Measurements from ENCODE around the gene EMILIN1. TPM values are rescaled to one million over a fixed set of nuclear protein-coding genes. Genes with fewer than 3 reads are reported as not detected.

The EMILIN1 gene
- total and polyA plus RNA-seq, 2 experiments from 2014 or later, result 3.2 to 15.4 TPM

- no peak for TF ChIP-seq CTCF (conservative IDR thresholded peaks at IDR 0.05; ENCODE audit: low read depth in 2 of 2)
- TF ChIP-seq CREB1 (CRISPR knock-in tag; IDR thresholded peaks at IDR 0.05; ENCODE audit: low read depth), result no peak
Measured at GRCh38 chr2:27065128-27065527, 13.3 kb upstream of the EMILIN1 start (continued).

GRCh38 chr2:27067385-27067784, 11.0 kb upstream of the EMILIN1 start:
- Mint-ChIP-seq H3K27ac (no peak overlapping the region), H3K4me3 (no peak overlapping the region), H3K36me3 (ENCODE audit: low read depth) (peaks cover 39% of the 10 kb centered on the region), H3K9me3 (no peaks in the 10 kb centered on the region; the same call in 2 of the 3 replicates), H3K4me1 (peaks cover 9% of the 10 kb centered on the region), H3K27me3 (ENCODE audit: insufficient read depth, low read depth, poor library complexity) (peaks cover 14% of the 10 kb centered on the region)
- Histone ChIP-seq H4K20me1 (replicated peaks; ENCODE audit: insufficient read depth) (peaks cover 13% of the 10 kb centered on the region), H3K4me2 (no peak overlapping the region), H3F3A (replicated peaks; ENCODE audit: low read depth) (peaks cover 20% of the 10 kb centered on the region; the same call in 1 of the 2 replicates), H3K79me2 (replicated peaks; ENCODE audit: insufficient read depth) (peaks cover 19% of the 10 kb centered on the region), H3K9me2 (ENCODE audit: insufficient read depth) (no peaks in the 10 kb centered on the region), H3K27me3 (ENCODE audit: insufficient read depth) (no peaks in the 10 kb centered on the region), H3K36me3 (ENCODE audit: insufficient read depth) (peaks cover 3% of the 10 kb centered on the region; the same call in 1 of the 2 replicates), H3K4me1 (ENCODE audit: insufficient read depth) (peaks cover 10% of the 10 kb centered on the region; the same call in 1 of the 2 replicates), H3K27ac (ENCODE audit: low read depth) (no peak overlapping the region), H3K4me3 (no peak overlapping the region), H2AFZ (no peak overlapping the region)
- DNase-seq (ENCODE audit: low spot score), result no peak
- no peak for ATAC-seq
- TF ChIP-seq REST (IDR thresholded peaks at IDR 0.05; ENCODE audit: unreplicated experiment) (no peak), POLR2AphosphoS5 (IDR thresholded peaks at IDR 0.05; ENCODE audit: low read depth) (no peak), JUNB (IDR thresholded peaks at IDR 0.05; ENCODE audit: unreplicated experiment) (no peak), NANOG (IDR thresholded peaks at IDR 0.05; ENCODE audit: borderline replicate concordance) (no peak), STAT1 (IDR thresholded peaks at IDR 0.05; ENCODE audit: unreplicated experiment) (no peak), EZH2 (IDR thresholded peaks at IDR 0.05; ENCODE audit: low read depth, unreplicated experiment) (no peak), EZH2phosphoT487 (IDR thresholded peaks at IDR 0.05; ENCODE audit: unreplicated experiment) (no peak), CTCF (conservative IDR thresholded peaks at IDR 0.05; ENCODE audit: low read depth in 2 of 2) (no peak), CREB1 (CRISPR knock-in tag; IDR thresholded peaks at IDR 0.05; ENCODE audit: low read depth) (no peak), ZNF462 (CRISPR knock-in tag; IDR thresholded peaks at IDR 0.05) (no peak), ZNF114 (CRISPR knock-in tag; IDR thresholded peaks at IDR 0.05) (no peak), ZNF331 (CRISPR knock-in tag; IDR thresholded peaks at IDR 0.05; ENCODE audit: low read depth) (no peak)

Measured in GM23338 (cell line).